Stimulated activated CD4-positive, alpha-beta T cell treated with anti-CD3 and anti-CD28 coated beads, Interleukin-4, amount 100 ng/mL, for 4 hours (primary cell): ENCODE measurements around the gene CA10.

ENCODE experiments used
- DNase-seq, 2 experiments: peaks; one replicate each; pipeline ENCODE4 v3.0.0-alpha.2; 2020

CA10 gene

DNA sequence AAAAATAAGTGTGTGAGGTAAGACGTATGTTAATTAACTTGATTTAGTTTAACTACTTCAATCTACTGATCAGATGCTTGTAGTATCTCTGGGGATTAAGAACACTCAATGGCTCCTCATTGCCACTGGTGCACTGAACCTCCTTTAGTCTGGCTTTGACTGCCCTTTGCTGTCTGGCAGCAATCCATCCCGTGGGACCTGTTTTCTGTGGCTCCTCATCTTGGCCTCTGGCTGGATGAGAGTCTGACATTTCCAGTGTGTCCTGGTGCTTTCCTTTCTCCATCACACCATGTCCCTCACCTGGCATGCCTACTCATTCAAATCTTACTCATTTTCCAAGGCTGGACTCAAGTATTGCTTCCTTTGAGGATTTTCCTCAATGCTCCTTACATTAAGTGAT is 212.2 kb downstream of the CA10 start:
- no peak for DNase-seq

DNA sequence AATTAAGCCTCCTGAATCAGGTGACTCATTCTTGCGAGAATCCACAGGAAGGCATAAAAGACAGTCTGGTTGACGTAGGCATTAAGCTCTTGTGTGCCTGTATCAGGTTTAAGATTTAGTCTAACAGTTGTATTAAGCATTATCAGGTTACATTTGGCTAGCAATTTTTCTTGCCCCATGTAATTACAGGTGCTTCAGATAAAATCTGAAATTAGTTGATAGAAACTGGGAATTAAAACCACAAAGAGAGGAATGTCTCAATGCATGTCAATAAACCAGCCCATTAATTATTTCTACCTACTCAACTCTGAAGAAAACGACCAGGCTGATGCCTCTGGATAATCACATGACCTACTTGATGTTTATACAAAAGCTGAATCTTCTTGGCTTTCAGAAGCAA is 217.2 kb downstream of the CA10 start:
- DNase-seq: no peak

DNA sequence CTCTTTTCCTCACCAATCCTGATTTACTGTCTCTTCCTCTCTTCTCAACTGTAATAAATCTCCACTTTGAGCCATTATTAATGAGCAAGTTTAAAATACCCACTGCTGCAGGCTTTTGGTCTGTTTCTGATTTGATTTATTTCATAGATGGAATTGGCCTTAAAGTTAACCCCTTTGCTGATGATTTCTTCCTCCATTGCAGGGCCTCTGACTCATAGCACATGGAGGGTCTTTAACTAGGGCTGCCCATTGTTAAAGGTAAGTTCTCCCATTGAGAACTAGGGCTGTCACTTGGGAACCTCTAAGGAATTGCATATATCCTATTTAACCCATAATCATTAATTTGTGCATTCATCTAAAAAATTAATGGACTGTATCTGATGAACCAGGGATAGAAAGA is 221.2 kb downstream of the CA10 start:
- no peak for DNase-seq

DNA sequence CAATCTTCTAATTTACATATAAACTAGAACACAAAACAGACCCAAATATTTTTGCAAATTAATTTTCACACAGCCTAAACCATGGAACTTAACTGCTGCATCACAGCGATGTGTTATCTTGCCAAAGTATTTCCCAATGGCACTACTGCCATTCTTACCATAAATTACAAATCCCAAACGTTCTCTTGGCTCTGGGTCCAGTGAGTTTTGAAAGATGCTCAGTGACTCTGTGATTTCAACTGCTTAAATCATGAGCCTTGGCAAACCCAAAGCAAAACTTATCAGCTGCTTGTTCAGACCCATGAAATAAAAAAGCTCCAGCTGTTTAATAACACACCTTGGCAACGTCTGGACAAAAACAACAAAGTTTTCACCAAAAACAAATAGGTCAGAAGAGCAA is 223.0 kb downstream of the CA10 start:
- DNase-seq: no peak

DNA sequence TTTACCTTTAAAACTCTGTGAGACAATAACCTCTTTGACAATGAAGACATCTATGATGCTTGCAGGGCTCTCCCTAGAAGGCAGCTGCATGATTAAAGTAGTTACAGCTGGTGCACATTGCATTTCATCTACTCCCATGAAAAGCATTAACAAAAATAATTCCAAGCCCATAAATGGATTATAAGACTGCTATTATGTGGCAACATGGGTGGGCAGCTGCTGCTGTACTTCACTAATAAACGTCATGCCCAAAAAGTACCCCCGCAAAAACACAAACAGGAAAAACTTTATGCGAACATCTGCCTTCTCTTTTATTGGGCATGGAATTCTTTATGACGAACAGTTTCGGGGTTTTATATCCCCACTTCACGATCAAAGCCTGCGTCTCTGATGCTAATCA is 224.9 kb downstream of the CA10 start:
- DNase-seq: no peak

DNA sequence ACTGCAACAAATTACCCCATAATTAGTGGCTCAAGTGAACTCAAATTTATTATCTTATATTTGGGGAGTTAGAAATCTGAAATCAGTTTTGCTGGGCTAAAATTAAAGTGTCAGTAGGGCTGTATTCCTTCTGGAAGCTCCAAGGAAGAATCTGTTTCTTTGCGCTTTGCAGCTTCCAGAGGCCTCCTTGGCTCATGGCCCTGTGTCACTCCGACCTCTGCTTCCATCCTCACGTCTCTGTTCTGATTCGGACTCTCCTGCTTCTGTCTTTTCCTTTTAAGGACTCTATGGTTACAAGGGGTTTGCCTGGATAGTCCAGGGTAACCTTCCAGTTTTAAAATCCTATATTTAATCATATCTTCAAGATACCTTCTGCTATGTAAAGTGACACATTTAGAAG is 232.1 kb downstream of the CA10 start:
- DNase-seq: no peak

DNA sequence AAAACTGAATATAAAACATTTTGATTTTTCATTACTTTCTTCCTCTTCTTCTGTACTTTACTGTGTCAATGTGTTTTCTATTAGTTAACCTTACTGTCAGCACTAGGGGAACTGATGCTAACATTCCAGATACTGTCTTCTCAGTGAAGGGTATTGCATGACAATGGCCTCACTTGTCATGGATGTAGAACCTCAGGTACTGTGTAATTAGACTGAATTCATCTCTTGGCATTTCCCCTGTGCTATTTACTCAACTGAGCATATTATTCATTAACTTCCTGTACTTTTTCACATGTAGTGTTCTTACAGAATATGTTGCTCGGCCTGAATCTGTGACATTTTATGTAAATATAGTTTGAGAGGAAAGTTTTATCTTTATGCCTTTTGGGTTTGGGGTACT is 237.0 kb downstream of the CA10 start:
- DNase-seq: no peak

DNA sequence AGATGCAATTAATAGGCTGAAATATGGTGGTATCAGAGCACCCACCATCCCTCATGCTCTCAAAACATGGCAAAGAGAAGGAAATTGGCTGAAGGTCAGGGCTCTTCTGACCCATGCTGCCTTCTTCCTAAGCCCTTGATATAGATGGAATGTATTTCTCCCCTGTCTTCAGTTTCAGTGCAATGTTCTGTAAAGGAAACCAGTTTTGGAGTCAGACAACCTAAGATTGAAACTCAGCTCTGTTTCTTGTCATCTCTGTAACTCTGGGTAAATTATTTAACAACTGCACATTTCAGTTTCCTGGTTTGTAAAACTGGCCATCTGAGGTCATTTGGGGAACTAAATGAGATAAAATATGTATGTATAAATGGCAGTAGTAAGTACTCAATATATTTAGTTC is 243.9 kb downstream of the CA10 start:
- DNase-seq: no peak

DNA sequence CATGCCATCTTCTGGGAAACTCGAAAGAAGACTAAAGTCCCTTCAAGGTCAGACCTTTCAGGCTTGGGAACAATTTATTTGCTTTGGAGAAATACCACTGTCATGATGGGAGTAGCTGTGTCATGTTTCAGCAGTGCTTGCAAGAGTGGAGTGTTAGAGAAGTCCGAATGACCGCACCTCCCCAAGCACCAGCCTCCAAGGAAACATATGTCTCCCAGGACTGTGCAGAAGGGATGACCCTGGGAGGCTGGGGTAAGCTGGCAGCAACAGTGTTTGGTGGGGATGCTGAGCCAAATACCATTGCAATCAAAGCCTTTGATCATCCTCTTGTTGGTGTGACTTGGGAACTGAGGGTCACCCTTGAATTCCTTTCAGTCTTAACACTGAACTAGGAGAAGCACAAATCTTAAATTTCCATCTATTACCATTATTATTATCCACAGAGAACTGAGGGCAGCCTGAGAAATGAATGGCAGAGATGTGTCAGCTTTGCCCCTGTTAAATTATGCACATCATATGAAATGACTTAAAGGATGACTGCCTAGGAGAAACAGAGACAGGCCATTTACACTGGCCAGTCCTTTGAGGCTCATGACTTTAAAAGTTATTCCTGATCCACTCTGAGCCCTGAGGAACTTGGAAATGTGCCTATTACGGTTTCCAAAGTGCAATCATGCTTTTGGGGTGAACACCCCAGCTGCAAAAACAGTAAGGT is 244.9 kb downstream of the CA10 start:
- DNase-seq: no peak

DNA sequence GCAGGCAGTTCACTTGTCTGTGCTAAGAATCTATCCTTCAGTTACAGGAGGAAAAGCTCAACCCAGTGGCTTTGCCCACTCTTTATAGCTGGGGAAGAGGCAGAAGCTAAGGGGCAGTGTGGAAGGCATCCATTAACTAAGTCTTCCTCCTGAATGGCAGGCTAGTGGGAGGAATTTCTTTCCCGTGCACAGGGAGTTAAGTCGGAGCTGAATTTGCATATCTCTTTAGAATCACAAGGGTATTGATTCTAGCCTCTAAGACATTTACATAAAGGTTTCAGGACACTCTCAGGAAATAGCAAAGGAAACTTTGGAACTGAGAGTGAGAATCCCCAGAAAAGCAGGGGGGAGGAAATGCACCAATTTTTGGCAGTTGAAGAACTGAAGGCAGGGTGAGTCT is 245.6 kb downstream of the CA10 start:
- DNase-seq: no peak

DNA sequence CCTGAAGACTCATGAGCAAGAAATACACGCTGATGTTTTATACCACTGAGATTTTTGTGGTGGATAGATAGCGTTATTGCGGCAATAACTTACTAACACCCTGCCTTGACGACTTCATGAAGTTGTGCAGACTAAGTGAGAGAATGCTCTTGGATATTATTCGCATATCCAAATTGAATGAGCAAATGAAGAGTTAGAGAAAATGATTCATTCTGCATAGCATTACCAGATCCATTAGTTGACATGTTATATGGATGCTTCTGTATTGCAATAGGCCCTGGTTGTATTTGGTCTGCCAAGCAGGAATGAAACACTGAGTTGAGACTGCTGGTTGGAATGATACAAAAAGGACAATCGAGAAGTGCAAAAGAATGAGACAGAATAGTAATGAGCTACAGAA is 247.3 kb downstream of the CA10 start:
- DNase-seq: no peak

DNA sequence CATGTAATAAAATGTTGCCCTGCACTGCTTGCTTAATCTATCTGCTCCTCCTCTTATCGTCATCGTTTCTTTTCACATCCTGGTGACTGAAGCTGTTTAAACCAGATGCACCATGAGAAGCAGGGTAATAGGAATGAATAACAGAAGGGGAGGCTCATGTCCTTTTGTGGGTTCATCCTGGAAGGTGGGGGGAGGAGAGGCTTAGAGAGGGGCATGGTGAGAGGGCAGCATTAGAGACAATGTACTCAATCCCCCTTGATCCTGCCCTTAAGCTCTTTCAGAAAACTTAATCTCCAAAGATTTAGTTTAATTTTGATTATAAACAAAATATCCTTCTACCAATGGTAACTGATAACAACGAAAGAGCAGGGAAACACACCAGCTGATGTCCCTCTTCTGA is 248.5 kb downstream of the CA10 start:
- DNase-seq: no peak

DNA sequence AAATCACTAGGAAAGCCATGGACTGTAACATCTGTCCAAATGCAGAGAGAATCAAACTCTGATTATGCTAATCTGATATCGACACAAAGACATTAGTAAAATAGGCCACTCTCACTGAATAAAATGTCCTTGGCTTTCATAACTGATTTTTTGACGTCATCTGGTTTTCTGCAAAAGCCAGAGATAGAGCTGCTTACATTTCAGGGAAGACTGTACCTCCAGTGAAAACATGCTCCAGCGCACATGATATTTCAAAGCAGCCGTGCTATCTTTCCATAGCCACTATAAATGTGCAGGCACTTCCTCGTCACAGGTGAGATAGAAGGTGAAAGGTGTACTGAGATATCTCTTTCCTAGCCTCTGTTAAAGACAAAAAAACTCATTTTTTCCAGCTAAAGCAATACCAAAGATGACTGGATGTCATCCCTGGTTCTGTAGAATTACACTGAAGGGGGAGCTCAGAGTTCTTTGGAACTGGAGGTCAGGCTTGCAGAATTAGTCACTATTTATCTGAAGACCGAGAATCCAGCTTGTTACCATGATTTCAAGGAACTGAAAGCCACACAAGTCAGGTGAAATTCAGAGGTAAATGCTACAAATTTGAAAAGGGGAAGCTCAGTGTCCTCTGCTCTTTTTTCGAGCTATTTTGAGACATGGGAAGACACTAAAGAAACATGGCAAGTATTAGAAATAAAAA is 249.5 kb downstream of the CA10 start:
- DNase-seq: no peak

DNA sequence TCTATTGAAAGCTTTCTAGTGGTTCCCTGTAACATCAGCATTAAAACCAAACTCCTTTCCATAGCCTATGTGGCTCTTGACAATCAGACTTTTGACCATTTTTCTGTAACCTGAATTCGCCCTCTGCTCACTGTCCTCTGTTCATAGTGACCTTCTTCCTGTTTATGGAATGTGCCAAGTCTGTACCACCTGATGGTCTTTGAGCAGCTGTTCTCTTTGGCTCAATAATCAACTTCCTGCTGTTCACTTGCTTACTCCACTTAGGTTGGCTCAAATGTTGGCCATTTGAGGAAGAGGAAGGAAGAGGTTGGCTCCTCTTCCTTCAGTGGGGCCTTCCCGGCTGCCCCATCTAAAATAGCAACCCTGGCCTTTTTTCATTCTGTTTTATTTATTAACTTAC is 251.5 kb downstream of the CA10 start:
- no peak for DNase-seq

DNA sequence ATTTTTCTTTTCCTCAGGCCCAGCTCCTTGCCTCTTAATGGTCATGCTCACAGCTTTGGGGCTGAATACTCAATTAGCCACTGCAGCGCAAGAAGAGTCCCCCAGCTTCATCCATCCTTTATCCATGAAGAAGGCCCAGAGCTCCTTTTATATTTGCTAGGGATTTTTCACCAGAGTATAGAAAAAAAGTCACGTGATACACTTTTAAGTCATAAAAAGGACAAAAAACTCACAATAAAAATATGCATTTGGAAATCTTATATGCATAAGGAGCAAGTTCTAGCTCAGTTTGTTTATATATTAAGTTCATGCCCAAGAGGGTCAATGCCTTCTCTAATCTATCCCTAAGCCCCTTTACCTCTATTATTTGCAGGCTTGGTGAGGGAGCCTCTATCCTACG is 254.1 kb downstream of the CA10 start:
- DNase-seq: no peak

DNA sequence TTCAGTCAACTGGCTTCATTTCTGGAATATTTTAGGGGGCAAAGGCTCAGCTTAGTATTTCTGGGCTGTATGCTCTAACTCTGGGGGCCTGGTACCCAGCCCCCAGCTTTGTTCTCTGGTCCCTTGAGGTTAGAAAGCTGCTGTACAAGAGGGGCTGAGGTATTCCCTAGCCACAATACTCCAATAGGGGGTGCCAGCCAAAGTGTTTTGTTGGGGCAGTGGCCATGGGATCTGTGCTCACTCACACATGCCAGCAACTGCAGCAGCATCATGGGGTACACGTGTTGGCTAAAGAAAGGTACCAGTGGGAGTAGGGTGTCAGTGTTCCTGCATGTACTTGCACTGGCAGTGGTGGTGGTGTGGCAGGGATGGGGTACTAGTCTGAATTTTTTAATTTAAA is 257.3 kb downstream of the CA10 start:
- DNase-seq: no peak

DNA sequence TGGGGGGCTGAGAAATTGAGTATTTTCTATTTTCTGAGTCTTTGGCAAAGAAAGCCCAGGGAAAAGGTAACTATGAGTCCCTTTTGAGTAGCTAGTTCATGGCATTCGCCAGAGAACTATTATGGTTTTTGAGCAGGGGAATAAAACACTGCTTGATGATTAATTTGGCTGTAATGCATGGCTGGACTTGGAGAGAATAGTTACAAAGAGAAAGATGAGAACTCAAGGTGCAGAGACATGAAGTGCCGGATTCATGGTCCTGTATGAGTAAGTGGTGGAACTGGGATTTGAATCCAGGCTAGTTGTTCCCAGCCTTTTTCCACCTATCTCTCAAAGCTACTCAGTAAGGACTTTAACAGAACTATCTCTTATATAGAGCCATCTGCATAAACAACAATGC is 266.6 kb downstream of the CA10 start:
- DNase-seq: no peak

DNA sequence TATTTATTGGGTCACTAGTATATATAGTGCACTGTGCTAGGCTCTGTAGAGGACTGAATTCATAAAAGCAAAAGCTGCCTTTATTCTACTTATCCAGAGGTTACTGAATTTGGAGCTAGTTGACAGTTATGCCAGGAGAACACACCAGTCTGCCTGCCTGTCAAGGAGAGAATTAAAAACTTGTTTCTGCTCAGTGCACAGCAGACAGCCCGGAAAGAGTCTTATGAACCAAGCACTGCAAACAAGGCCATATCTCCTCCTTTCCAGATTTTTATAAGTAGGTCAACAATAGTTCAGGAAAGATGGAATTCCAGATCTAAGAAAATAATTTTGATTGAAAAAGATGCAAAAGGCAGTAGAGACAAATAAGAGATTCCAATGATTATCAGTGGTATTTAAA is 267.8 kb downstream of the CA10 start:
- no peak for DNase-seq

DNA sequence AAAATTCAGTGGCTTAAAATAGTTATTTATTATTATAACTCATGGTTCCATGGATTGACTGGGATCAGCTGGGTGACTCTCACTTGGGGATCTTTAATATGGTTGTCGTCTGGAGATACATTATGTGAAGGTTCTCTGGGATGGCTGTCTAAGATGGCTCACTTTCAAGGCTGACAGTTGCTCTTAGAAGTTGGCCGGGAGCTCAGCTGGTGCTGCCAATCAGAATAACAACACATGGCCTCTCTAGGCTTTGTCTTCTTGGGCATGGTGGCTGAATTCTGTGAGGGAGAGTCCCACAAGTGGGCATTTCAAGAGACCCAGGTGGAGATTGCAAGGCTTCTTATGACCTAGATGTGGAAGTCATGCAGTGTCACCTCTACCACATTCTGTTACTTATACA is 269.7 kb downstream of the CA10 start:
- DNase-seq: no peak

DNA sequence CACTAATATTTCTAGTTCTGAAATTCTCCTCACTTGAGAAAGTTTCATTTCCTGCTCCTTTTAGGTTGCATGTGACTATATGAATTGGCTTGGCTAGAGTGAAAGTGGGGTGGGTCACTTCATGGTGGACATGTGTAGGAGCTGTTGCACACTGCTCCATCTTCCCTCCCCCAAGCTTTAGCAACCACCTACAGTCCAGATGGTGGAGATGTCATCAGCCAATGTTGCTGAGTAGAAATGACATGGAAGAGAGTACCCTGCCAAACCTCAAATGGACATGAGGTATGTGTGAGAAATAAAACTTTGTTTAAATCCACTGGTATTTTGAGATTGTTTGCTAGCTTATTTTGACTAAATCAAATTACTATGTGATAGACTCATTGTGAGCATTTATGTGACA is 281.5 kb downstream of the CA10 start:
- DNase-seq: no peak

DNA sequence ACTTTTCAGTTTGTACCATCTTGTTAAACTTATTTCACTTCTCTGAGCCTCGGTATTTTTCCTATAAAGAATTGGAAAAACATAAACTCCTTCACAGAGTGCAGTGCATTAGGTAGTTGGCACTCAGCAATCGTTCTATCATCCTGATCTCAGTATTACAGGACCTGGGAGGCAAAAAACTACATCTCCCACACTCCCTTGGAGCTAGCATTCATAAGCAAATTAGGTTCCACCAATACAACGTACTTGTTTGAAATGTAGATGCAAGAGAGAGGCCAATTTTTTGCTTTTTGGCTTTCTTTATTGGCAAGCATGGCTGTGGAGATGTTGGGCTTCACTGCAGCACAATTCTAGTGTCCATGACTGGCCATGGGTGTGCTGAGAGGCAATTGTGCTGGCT is 285.2 kb downstream of the CA10 start:
- DNase-seq: no peak

DNA sequence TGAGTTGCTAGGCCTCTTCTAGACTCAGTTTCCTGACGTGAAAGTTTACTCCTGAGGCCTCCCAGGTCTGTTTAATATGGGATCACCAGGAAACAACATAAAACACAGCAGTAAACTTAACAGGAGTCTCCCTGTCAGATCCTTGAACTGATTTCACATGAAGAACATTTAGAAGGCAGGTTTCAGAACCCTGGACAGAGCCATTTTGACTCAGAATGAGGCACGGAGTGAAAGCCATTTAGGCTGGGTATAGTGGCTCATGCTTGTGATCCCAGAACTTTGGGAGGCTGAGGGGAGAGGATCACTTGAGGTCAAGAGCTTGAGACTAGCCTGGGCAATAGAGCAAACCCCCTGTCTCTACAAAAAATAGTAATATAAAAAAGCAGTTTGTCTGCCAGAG is 289.1 kb downstream of the CA10 start:
- DNase-seq: no peak

DNA sequence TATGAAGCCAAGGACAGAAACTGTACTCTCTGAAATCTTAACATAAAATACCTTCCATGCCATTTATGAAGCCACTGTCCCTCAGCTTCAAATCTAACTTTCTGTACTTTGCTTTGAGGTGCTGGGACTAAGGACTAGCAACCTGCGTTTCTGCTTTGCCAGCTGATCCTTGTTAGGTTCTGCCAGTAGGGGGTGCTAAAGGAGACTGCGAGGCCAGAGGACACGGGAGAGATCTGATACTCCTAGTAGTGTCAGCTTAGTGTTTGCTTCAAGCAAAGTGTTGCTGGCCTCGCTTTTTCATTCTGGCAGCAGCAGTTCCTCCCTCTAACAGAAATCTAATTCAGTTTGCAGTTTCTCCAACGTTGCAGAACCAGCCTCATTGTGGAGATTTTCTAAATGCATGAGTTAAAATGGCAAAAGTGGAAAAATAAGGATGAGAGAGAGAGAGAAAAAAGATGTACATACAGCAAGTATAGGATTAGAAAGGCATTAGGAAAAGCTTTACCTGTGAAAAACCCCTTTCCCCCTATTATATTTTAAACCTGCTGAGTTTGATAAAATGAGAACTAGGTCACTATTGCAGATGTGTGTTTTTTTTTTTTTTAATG is 297.5 kb downstream of the CA10 start:
- no peak for DNase-seq

DNA sequence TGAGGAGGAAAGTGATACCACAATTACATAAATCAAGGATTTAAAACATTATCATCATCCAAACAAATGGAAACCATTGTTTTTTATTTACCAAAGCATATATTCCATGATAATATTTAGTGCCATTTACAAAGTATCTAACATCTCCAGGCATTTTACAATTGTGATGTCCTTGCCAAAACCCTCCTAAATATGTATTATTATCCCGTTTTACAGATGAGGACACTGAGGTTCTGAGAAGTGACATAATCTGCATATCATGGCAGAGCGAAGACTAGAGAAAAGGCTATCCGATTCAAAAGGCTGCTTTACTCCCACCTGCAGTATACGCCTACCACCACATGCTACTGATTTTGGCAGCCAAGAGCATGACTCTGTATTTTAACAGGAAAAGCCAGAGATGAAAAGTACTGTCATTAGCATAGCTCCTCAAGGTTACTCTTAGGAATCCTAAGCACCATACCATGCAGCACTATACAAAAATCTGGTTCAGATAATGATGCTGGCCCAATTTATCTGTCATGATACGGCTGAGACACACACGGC is 301.4 kb downstream of the CA10 start:
- no peak for DNase-seq
